HepG2 (cell line): ENCODE measurements around the gene ZNF691. TPM values are rescaled to one million over a fixed set of nuclear protein-coding genes. Genes with fewer than 3 reads are reported as not detected.
A peak's percentile ranks its signal among the peaks of the same experiment; 100 is the strongest.

Experiments used
- ATAC-seq: fragments of 200-7000 bp; cut with Tn5 transposase; 3 replicates; pipeline ENCODE4 v1.9.1; 2020; ENCODE audit warnings: mild to moderate bottlenecking, moderate library complexity
- BruUV-seq: library from RNA; stranded (reverse); fragments of 400-500 nt; replicated peaks from 2 replicates; lab custom pipeline; 2021; lab: Mats Ljungman, UMichigan
- CTCF ChIA-PET: fragments of 300-600 bp; formaldehyde crosslinking; extraction: SDS; loops from one replicate; lab custom pipeline; 2021; ENCODE audit warnings: low total read pairs, inconsistent platforms, low intra/inter-chr PET ratio; lab: Yijun Ruan, JAX
- POLR2A ChIA-PET: fragments of 350-600 bp; sonication (Branson Sonifier 250); formaldehyde crosslinking; loops from one replicate; lab custom pipeline; 2020; ENCODE audit warnings: antibody characterized with exemption, inconsistent platforms; lab: Yijun Ruan, JAX
- DNase-seq: peaks from one replicate; pipeline ENCODE4 v3.0.0-alpha.2; 2015; ENCODE audit warnings: low spot score
- FAIRE-seq: peaks from 3 replicates; lab custom pipeline; 2011; peaks lifted over from hg19 to GRCh38; lab: Jason Lieb, UNC
- H2AFZ ChIP-seq: one replicate; pipeline ENCODE4 v1.6.1; 2011; ENCODE audit warnings: low read length, inconsistent platforms
- H3K27ac ChIP-seq: fragments of 300-600 bp; 3 replicates; pipeline ENCODE4 v1.8.0; 2011; ENCODE audit warnings: mixed run types, mild to moderate bottlenecking, mixed read lengths, low read length, inconsistent platforms; ENCODE audit not compliant: insufficient read depth; ENCODE audit errors: extremely low read length
- H3K27me3 ChIP-seq, 2 experiments: fragments of 200-600 bp in 1 of 2; 2 replicates in 1 of 2; 3 replicates in 1 of 2; pipeline versions ENCODE4 v1.6.0 to v1.8.0; 2011; ENCODE audit warnings: low read length in 2 of 2, mild to moderate bottlenecking in 2 of 2, moderate library complexity in 2 of 2, inconsistent platforms in 1 of 2; ENCODE audit not compliant: insufficient read depth in 2 of 2, control insufficient read depth in 1 of 2
- H3K36me3 ChIP-seq, 2 experiments: fragments of 200-600 bp in 1 of 2; replicated peaks in 1 of 2; 2 replicates in 1 of 2; 3 replicates in 1 of 2; pipeline versions ENCODE4 v1.5.1 to v1.8.0; 2011; ENCODE audit warnings: low read length in 2 of 2, inconsistent platforms in 1 of 2; ENCODE audit not compliant: insufficient read depth in 2 of 2, control insufficient read depth in 1 of 2
- H3K4me1 ChIP-seq: 2 replicates; pipeline ENCODE4 v1.5.1; 2012; ENCODE audit warnings: low read length, inconsistent platforms; ENCODE audit not compliant: insufficient read depth
- H3K4me2 ChIP-seq: 2 replicates; pipeline ENCODE4 v1.6.0; 2011; ENCODE audit warnings: low read depth, low read length, inconsistent platforms
- H3K4me3 ChIP-seq, 3 experiments: fragments of 200-600 bp in 1 of 3; sonication (generic), shearing (Covaris generic) in 1 of 3; replicated peaks in 1 of 3; 2 replicates each; pipeline ENCODE4 v1.5.1; 2011 to 2016; ENCODE audit warnings: low read length in 3 of 3, inconsistent platforms in 2 of 3, low read depth in 2 of 3, mild to moderate bottlenecking in 2 of 3, control low read depth in 1 of 3, mixed read lengths in 1 of 3; ENCODE audit not compliant: insufficient read depth in 1 of 3
- H3K79me2 ChIP-seq: one replicate; pipeline ENCODE4 v1.6.1; 2011; ENCODE audit warnings: low read length, inconsistent platforms; ENCODE audit not compliant: insufficient read depth
- H3K9ac ChIP-seq: 2 replicates; pipeline ENCODE4 v1.6.0; 2011; ENCODE audit warnings: mild to moderate bottlenecking, low read depth, low read length, inconsistent platforms; ENCODE audit not compliant: insufficient read depth
- H3K9me3 ChIP-seq: 2 replicates; pipeline ENCODE4 v1.5.1; 2012; ENCODE audit warnings: mild to moderate bottlenecking, low read length
- H4K20me1 ChIP-seq: 2 replicates; pipeline ENCODE4 v1.6.0; 2011; ENCODE audit warnings: inconsistent platforms, mild to moderate bottlenecking, low read length, moderate library complexity; ENCODE audit not compliant: insufficient read depth
- HDAC1 ChIP-seq: sonication (generic); formaldehyde crosslinking; IDR thresholded peaks from 2 replicates; pipeline ENCODE4 v1.5.1; 2020; ENCODE audit warnings: mild to moderate bottlenecking, missing genetic modification reagents
- KDM4B ChIP-seq: sonication (generic); formaldehyde crosslinking; IDR thresholded peaks from 2 replicates; pipeline ENCODE4 v1.4.0; 2020; ENCODE audit warnings: missing genetic modification reagents
- KDM5B ChIP-seq: sonication (generic); formaldehyde crosslinking; IDR thresholded peaks from 2 replicates; pipeline ENCODE4 v1.4.0; 2020; ENCODE audit warnings: missing genetic modification reagents, mild to moderate bottlenecking, borderline replicate concordance
- MAZ ChIP-seq, 2 experiments: sonication (generic) in 1 of 2; formaldehyde crosslinking in 1 of 2; IDR thresholded peaks; 2 replicates each; pipeline versions ENCODE4 v1.5.0 to v1.6.1; 2012 to 2020; ENCODE audit warnings: low read depth in 2 of 2, mild to moderate bottlenecking in 2 of 2, borderline replicate concordance in 1 of 2, improper control_type of control experiment in 1 of 2, low read length in 1 of 2, missing genetic modification reagents in 1 of 2, moderate library complexity in 1 of 2
- RBM39 ChIP-seq: fragments of 200-400 bp; formaldehyde crosslinking; IDR thresholded peaks from one replicate; pipeline ENCODE4 v1.6.1; 2018; ENCODE audit warnings: antibody characterized with exemption, mild to moderate bottlenecking, low read depth, low read length; ENCODE audit not compliant: poor library complexity, severe bottlenecking
- SAP130 ChIP-seq: IDR thresholded peaks from 2 replicates; pipeline ENCODE4 v1.6.1; 2016; ENCODE audit warnings: low read depth
- TCF7L2 ChIP-seq: IDR thresholded peaks from 2 replicates; pipeline ENCODE4 v1.6.1; 2011; ENCODE audit warnings: mild to moderate bottlenecking, low read depth, low read length, moderate library complexity
- TP53 ChIP-seq: sonication (generic); formaldehyde crosslinking; conservative IDR thresholded peaks from 2 replicates; pipeline ENCODE4 v1.4.0; 2020; ENCODE audit warnings: missing genetic modification reagents
- YEATS4 ChIP-seq: sonication (generic); formaldehyde crosslinking; IDR thresholded peaks from 2 replicates; pipeline ENCODE4 v1.4.0; 2020; ENCODE audit warnings: missing genetic modification reagents, borderline replicate concordance
- ZFP36 ChIP-seq: fragments of 150-350 bp; IDR thresholded peaks from 2 replicates; pipeline ENCODE4 v1.6.1; 2018; ENCODE audit warnings: borderline replicate concordance, low read length, low read depth; ENCODE audit not compliant: partially characterized antibody
- ZNF552 ChIP-seq: sonication (generic); formaldehyde crosslinking; IDR thresholded peaks from 2 replicates; pipeline ENCODE4 v1.9.0; 2022; ENCODE audit warnings: missing genetic modification reagents, mild to moderate bottlenecking, borderline replicate concordance
- WGBS: methylation state at CpG from one replicate; pipeline ENCODE4 v1.1.6; 2017; ENCODE audit warnings: low lambda C conversion rate; 5-methylcytosine and 5-hydroxymethylcytosine counted together
- in situ Hi-C: cut with HindIII; loops from 2 replicates; pipeline ENCODE4 v1.10.0; 2017; ENCODE audit warnings: low pct_unique_long_range_greater_than_20kb; ENCODE audit not compliant: extremely low pct_ligation_motif_present
- intact Hi-C: fragments of 100-400 bp; cut with micrococcal nuclease; formaldehyde crosslinking; loops from one replicate; pipeline ENCODE4 v1.10.0; 2022; ENCODE audit not compliant: unreplicated experiment
- polyA plus RNA-seq, 8 experiments: library from polyadenylated mRNA; depleted of rRNA in 3 of 8; stranded (reverse) in 7 of 8; unstranded in 1 of 8; fragments of >200 nt; fragmentation: Illumina TruSeq in 4 of 8; extraction: Trizol in 4 of 8; gene quantifications; 2 replicates each; pipeline versions ENCODE4 v1.2.1 to v1.2.3, GENCODE V29; 2011 to 2016; ENCODE audit warnings: low read depth in 4 of 8, missing spikeins in 1 of 8, mixed read lengths in 1 of 8; ENCODE audit not compliant: insufficient read depth in 1 of 8
- total RNA-seq, 5 experiments: library from RNA; depleted of rRNA; stranded (reverse); fragments of >200 nt; fragmentation: Illumina TruSeq; extraction: Trizol; gene quantifications; 2 replicates each; pipeline ENCODE4 v1.2.3, GENCODE V29; 2016; ENCODE audit warnings: low read depth in 1 of 5
- TF ChIP-seq, protein P1 (sequence below): IDR thresholded peaks from 2 replicates; pipeline ENCODE4 v1.6.1; 2012; ENCODE audit warnings: inconsistent platforms
- TF ChIP-seq, protein P2 (sequence below): sonication (generic); formaldehyde crosslinking; IDR thresholded peaks from 2 replicates; pipeline ENCODE4 v1.4.0; 2020; ENCODE audit warnings: missing genetic modification reagents
- TF ChIP-seq, protein P3 (sequence below): sonication (generic); formaldehyde crosslinking; IDR thresholded peaks from 2 replicates; pipeline ENCODE4 v1.4.0; 2020; ENCODE audit warnings: mild to moderate bottlenecking, missing genetic modification reagents
- TF ChIP-seq, protein P4 (sequence below): sonication (generic); formaldehyde crosslinking; IDR thresholded peaks from 2 replicates; pipeline ENCODE4 v1.9.0; 2022; ENCODE audit warnings: missing genetic modification reagents, mild to moderate bottlenecking, borderline replicate concordance
- TF ChIP-seq, protein P5 (sequence below): sonication (generic); formaldehyde crosslinking; IDR thresholded peaks from 2 replicates; pipeline ENCODE4 v1.5.1; 2020; ENCODE audit warnings: missing genetic modification reagents, mild to moderate bottlenecking, borderline replicate concordance

ZNF691 gene
- total and polyA plus RNA-seq, 2 of the 13 experiments (the other 11 are each of a cell fraction or from before 2014, with no cell fraction given), result 7.6 to 7.8 TPM

DNA sequence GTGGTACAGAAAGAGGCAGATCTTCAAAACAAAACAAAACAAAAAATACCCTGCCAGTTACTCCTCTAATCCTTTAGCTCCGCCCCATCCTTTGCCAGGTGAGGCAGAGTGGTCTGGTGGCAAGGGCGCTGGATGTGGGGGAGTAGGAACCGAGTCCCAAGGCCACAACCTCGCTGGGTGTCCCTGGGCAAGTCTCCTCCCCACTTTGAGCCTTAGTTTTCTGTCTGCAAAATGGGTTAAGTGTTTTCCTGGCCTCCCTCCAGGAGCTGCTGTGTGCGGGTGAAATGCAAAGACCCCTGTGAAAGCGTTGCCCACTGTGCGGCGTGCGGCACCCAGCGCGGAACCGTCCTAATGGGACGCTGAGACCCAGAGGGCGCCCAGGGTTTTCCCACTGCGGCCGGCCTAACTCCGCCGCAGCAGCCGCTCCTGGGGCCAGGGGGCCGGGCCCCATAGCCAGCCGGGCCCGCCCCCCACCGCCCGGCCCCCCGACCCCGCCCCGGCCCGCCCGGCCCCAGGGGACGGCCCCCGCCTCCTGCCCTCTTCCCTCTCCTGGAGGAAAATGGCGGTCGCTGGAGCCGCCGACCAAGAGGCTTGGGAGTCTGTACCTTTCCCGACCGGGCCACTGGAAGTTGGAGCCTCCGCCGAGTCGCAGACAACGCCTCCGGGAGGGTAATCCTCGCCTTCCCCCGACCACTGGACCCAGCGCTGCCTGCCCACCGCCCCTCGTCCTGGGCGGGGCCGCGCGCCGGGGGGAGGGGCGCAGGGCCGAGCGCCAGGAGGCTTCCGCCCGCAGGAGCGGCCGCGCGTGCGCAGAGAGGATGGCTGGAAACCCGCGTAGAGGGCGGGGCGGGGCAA, 29.6 kb upstream of the ZNF691 start, which contains the start of the genes ERMAP and SVBP:
ERMAP (plus strand) TSS at position 538 of the 855 bp plus-strand sequence. CDS start 13,327 bp downstream, outside the sequence.
SVBP (minus strand) TSS at position 813 of the 855 bp plus-strand sequence. CDS start 853 bp downstream, outside the sequence.
- POLR2A ChIA-PET, result interaction anchor here (0.7 to 3.1 kb wide), 6 partner anchors 8 to 257 kb away, joined by 3 to 37 read pairs (median 4); partner anchors contain the start of genes C1orf50, P3H1 and ZNF691
- Histone ChIP-seq H3K9me3 (no peaks in the 10 kb centered on the region), H4K20me1 (no peaks in the 10 kb centered on the region), H3K4me1 (peaks cover 34% of the 10 kb centered on the region), H2AFZ (peak within 1 kb of the TSS; percentile 94), H3K9ac (peak within 1 kb of the TSS; percentile 93), H3K4me3 (peak within 1 kb of the TSS; percentile 73 to 87 (median 84)), H3K79me2 (peaks cover 7% of the 10 kb centered on the region), H3K36me3 (peaks cover 0 to 1% of the 10 kb centered on the region in 2 experiments; a peak in 1 of 5 replicates), H3K27me3 (no peaks in the 10 kb centered on the region; a peak in 1 of 5 replicates), H3K4me2 (peak within 1 kb of the TSS; percentile 90), H3K27ac (peak within 1 kb of the TSS; percentile 100)
- no peak for FAIRE-seq
- in situ Hi-C loops, result no loop called here
- BruUV-seq, result no TSS peak
- peak; percentile 73 for DNase-seq
- intact Hi-C loops, result loop anchor here (5.0 kb wide), 1 partner anchor 50 kb away; the partner anchor contains the start of genes C1orf50 and P3H1
- peak; percentile 94 for ATAC-seq
- 1% methylated on average over 10 of the region's 66 CpGs for WGBS
- CTCF ChIA-PET, result no interaction called here
- TF ChIP-seq, protein P1, sequence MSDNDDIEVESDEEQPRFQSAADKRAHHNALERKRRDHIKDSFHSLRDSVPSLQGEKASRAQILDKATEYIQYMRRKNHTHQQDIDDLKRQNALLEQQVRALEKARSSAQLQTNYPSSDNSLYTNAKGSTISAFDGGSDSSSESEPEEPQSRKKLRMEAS, result peak; percentile 54; the same call in 1 of the 2 replicates
- peak; percentile 76; the same call in 1 of the 2 replicates for TF ChIP-seq MAZ (IDR thresholded peaks at IDR 0.05; ENCODE audit: borderline replicate concordance, low read depth, low read length)
- peak; percentile 92 for TF ChIP-seq MAZ (CRISPR knock-in tag; IDR thresholded peaks at IDR 0.05; ENCODE audit: low read depth)
- peak; percentile 29; the same call in 1 of the 2 replicates for TF ChIP-seq HDAC1 (CRISPR knock-in tag)
- TF ChIP-seq, protein P2, sequence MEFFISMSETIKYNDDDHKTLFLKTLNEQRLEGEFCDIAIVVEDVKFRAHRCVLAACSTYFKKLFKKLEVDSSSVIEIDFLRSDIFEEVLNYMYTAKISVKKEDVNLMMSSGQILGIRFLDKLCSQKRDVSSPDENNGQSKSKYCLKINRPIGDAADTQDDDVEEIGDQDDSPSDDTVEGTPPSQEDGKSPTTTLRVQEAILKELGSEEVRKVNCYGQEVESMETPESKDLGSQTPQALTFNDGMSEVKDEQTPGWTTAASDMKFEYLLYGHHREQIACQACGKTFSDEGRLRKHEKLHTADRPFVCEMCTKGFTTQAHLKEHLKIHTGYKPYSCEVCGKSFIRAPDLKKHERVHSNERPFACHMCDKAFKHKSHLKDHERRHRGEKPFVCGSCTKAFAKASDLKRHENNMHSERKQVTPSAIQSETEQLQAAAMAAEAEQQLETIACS, result peak; percentile 57; the same call in 1 of the 2 replicates
- TF ChIP-seq, protein P3, sequence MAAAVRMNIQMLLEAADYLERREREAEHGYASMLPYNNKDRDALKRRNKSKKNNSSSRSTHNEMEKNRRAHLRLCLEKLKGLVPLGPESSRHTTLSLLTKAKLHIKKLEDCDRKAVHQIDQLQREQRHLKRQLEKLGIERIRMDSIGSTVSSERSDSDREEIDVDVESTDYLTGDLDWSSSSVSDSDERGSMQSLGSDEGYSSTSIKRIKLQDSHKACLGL (CRISPR knock-in tag), result 0 out of 2 replicates have a peak, but pooled peaks have one; percentile 27
- peak; percentile 64 for TF ChIP-seq RBM39
- TF ChIP-seq, protein P4, sequence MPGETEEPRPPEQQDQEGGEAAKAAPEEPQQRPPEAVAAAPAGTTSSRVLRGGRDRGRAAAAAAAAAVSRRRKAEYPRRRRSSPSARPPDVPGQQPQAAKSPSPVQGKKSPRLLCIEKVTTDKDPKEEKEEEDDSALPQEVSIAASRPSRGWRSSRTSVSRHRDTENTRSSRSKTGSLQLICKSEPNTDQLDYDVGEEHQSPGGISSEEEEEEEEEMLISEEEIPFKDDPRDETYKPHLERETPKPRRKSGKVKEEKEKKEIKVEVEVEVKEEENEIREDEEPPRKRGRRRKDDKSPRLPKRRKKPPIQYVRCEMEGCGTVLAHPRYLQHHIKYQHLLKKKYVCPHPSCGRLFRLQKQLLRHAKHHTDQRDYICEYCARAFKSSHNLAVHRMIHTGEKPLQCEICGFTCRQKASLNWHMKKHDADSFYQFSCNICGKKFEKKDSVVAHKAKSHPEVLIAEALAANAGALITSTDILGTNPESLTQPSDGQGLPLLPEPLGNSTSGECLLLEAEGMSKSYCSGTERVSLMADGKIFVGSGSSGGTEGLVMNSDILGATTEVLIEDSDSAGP (CRISPR knock-in tag), result peak; percentile 46; the same call in 1 of the 2 replicates
- no peak for TF ChIP-seq KDM4B (CRISPR knock-in tag)
- peak; percentile 57 for TF ChIP-seq SAP130 (CRISPR knock-in tag)
- TF ChIP-seq, protein P5, sequence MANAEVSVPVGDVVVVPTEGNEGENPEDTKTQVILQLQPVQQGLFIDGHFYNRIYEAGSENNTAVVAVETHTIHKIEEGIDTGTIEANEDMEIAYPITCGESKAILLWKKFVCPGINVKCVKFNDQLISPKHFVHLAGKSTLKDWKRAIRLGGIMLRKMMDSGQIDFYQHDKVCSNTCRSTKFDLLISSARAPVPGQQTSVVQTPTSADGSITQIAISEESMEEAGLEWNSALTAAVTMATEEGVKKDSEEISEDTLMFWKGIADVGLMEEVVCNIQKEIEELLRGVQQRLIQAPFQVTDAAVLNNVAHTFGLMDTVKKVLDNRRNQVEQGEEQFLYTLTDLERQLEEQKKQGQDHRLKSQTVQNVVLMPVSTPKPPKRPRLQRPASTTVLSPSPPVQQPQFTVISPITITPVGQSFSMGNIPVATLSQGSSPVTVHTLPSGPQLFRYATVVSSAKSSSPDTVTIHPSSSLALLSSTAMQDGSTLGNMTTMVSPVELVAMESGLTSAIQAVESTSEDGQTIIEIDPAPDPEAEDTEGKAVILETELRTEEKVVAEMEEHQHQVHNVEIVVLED (CRISPR knock-in tag), result no peak; the same call in 1 of the 2 replicates
- no peak for TF ChIP-seq ZFP36
- no peak for TF ChIP-seq ZNF552 (CRISPR knock-in tag)
- no peak for TF ChIP-seq TCF7L2
- TF ChIP-seq TP53 (CRISPR knock-in tag), result no peak
- peak; percentile 66; the same call in 1 of the 2 replicates for TF ChIP-seq YEATS4
- peak; percentile 58; the same call in 1 of the 2 replicates for TF ChIP-seq KDM5B (CRISPR knock-in tag)
